Renal cortex interstitium (tissue), 11 donors: ENCODE results near the gene PRMT1. TPM values are rescaled to one million over a fixed set of nuclear protein-coding genes. Genes with fewer than 3 reads are reported as not detected.

Experiments
- DNase-seq, 11 donors: peaks; one replicate each; pipeline ENCODE4 v3.0.0-alpha.2; 2013; ENCODE audit warnings: low read depth in 9 of 11, low spot score in 4 of 11; ENCODE audit errors: extremely low read depth in 1 of 11
- polyA plus RNA-seq, 3 donors: library from polyadenylated mRNA; unstranded; fragments of 120-200 nt; gene quantifications; one replicate each; pipeline ENCODE4 v1.2.1, GENCODE V29; 2013; ENCODE audit not compliant: insufficient read length in 3 of 3

Gene PRMT1
- polyA plus RNA-seq, 3 donors = 198 to 261 (median 228) TPM

DNA sequence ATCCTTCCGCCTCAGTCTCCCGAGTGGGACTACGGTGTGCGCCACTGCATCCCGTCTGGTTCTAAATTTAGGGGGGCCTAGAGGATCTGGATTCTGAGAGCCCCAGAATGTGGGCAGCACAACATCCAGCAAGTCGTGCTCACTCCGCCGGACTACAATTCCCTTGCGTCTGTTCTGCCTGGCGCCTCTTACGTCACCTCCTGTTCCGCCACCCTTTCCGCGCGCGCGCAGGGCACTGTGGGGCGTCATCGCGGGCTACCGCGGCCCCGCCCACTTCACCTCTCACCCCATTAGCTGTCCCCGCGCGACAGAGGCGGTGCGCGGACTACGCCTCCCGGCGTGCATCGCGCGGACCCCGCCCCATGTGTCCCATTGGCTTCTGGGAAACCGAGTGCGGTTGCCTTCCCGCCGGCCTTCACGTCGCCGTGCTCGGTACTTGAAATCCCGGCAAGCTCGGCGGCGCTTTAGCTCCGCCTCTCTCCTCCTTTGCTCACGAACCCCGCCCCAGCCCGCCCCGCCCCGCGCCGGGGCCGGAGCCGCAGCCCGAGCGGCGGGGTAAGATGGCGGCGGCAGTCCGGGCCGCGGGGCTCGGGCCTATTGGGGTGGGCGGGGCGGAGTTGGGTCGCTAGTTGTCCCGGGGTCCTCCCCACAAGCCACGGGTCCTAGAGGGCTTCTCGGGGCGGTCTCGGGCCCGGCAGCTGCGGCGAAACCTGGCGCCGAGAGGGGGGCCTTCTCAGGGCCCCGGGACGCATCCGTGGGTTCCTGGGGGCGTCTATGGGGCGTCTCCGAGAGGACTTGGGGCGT is 35.2 kb upstream of the PRMT1 start, which contains the start of gene SCAF1:
TSS of gene SCAF1 (plus strand) at position 522 of the 804 bp plus-strand sequence. CDS start 2,818 bp downstream, outside the sequence.
- peak; percentile 93 to 99 (median 98) for DNase-seq

DNA sequence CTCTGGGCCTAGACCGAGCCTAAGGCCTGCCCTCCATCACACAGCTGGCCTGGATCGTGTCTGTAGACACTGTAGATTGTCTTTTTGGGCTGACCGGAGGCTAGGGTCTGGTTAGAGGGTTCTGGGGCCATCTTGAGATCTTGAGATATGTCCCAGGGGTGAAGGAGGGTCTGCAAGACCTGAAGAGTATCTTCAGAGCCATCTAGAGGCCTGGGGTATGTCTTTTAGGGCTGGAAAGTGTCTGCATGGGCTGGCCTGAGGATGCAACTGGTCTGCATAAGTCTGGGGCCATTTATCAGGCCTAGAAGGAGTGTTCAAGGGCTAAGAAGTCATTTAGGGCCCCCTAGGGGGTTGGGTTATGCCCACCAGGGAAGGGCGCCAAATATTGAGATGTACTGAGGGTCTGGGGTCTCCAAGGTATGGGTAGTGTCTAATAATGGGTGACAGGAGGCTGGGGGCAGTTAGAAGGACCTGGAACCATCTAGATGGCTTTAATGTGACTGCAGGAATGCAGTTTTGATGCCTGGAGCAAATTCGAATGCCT is 34.5 kb upstream of the PRMT1 start:
- DNase-seq = no peak

DNA sequence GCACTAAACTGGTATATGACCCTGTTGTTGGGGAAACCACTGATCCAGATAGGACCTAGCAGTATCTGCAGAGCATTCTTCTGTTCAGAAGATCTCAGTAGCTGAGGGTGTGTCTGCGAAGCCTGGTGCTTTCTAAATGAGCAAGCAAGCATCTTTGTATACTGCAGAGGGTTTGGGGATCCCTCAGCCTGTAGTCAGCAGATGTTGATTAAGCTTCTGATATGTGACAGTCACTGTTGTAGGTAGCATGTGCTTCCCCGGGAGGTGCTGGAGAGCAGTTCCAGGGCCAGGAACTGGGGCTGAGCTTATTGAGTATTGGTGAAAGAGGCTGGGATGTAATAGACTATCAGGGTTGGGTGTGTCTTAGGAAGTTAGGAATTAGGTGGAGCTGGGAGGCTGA is 33.6 kb upstream of the PRMT1 start:
- DNase-seq = no peak

DNA sequence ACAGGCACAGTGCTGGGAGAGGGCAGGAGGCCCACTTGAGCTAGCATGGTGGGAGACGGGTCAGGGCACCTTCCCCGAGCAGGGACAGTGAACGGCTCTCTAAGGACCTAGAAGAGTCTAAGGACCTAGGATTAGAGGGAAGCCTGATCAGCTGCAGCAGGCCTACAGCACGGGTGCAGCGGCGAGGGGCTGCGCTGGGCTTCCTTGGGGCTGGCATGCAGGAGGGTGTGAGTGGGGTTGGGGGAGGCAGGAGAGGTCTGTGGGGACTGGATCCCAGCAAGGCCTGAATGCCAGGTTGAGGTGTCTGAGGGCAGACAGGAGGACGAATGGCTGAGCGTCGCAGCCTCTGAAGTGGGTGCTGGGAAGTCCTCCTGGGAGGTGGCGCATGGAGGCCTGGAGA is 31.5 kb upstream of the PRMT1 start:
- DNase-seq = no peak

DNA sequence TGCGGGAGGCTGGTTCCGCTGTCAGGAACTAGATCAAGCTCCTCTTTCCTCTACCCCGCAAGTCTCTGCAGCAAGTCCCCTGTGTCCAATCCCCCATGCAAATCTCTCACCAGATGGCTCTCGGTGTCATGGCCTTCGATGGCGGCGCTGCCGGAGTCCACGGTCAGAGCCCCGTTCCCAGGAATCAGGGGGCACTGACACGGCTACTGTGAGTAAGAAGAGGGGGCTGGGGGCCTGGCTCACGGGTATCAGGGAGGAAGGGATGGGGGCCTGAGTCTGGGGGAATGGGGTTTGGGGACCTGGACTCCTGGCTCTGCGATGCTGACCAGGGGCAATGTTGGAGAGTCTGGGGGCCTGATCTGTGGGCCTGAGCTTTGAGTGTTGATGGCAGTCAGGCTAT is 31.1 kb upstream of the PRMT1 start:
- DNase-seq = no peak

DNA sequence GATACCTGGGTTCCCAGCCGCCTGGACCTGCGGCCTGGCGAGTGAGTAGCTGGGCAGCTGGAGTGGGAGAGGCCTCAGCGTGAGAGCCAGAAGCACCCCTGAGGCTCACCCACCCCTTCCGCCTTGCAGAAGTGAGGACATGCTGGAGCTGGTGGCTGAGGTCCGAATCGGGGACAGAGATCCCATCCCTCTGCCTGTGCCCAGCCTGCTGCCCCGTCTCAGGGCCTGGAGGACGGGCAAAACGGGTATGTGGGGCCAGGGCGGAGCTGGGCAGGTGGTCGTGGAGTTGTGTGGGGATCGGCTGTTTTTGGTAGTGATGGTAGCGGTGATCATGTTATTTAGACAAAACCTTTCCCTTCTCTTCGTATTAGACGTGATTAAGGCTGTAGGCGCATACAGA is 30.5 kb upstream of the PRMT1 start:
- DNase-seq = no peak

DNA sequence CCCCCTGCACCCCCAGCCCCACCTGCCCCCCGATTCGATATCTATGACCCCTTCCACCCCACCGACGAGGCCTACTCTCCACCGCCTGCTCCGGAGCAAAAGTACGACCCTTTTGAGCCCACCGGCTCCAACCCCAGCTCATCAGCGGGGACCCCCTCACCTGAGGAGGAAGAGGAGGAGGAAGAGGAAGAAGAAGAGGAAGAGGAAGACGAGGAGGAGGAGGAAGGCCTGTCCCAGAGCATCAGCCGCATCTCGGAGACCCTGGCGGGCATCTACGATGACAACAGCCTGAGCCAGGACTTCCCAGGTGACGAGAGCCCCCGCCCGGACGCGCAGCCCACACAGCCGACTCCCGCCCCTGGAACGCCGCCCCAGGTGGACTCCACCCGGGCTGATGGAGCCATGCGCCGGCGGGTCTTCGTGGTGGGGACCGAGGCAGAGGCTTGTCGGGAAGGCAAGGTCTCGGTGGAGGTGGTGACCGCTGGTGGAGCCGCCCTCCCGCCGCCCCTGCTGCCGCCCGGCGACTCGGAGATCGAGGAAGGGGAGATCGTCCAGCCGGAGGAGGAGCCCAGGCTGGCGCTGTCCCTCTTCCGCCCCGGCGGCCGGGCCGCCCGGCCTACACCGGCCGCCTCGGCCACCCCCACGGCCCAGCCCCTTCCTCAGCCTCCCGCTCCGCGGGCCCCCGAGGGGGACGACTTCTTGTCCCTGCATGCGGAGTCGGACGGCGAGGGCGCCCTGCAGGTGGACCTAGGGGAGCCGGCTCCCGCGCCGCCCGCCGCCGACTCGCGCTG is 25.8 kb upstream of the PRMT1 start:
- no peak for DNase-seq

DNA sequence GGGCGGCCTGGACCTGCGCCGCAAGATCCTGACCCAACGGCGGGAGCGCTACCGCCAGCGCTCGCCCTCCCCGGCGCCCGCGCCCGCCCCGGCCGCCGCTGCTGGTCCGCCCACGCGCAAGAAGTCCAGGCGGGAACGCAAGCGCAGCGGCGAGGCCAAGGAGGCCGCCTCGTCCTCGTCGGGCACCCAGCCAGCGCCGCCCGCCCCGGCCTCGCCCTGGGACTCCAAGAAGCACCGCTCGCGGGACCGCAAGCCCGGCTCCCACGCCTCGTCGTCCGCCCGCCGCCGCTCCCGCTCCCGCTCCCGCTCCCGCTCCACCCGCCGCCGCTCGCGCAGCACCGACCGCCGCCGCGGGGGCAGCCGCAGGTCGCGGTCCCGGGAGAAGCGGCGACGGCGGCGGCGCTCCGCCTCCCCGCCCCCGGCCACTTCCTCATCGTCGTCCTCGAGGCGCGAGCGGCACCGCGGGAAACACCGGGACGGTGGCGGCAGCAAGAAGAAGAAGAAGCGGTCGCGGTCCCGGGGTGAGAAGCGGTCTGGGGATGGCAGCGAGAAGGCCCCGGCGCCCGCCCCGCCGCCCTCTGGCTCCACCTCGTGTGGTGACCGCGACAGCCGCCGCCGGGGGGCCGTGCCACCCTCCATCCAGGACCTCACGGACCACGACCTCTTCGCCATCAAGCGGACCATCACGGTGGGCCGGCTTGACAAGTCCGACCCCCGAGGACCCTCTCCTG is 25.1 kb upstream of the PRMT1 start:
- no peak for DNase-seq

DNA sequence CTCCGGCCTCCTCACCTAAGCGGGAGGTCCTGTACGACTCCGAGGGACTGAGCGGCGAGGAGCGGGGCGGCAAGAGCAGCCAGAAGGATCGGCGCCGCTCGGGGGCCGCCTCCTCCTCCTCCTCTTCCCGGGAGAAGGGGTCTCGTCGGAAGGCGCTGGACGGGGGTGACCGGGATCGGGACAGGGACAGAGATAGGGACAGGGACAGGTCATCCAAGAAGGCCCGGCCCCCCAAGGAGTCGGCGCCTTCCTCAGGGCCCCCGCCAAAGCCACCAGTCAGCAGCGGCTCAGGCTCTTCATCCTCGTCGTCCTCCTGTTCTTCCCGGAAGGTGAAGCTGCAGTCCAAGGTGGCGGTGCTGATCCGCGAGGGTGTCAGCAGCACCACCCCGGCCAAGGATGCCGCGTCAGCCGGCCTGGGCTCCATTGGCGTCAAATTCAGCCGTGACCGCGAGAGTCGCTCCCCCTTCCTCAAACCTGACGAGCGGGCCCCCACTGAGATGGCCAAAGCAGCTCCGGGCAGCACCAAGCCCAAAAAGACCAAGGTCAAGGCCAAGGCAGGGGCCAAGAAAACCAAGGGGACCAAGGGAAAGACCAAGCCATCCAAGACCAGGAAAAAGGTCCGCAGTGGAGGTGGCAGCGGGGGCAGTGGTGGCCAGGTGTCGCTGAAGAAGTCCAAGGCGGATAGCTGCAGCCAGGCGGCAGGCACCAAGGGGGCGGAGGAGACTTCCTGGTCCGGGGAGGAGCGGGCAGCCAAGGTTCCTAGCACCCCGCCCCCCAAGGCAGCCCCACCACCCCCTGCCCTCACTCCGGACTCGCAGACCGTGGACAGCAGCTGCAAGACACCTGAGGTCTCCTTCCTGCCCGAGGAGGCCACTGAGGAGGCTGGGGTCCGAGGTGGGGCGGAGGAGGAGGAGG is 24.3 kb upstream of the PRMT1 start:
- DNase-seq = no peak

DNA sequence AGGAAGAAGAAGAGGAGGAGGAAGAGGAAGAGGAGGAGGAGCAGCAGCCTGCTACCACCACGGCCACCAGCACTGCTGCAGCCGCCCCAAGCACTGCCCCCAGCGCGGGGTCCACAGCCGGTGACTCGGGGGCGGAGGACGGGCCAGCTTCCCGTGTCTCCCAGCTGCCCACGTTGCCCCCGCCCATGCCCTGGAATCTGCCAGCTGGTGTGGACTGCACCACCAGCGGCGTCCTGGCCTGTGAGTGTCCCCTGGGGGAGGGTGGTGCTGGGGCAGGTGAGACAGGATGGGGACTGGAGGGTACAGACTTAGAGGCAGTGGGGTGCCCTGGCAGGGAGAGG is 23.6 kb upstream of the PRMT1 start:
- DNase-seq = no peak

DNA sequence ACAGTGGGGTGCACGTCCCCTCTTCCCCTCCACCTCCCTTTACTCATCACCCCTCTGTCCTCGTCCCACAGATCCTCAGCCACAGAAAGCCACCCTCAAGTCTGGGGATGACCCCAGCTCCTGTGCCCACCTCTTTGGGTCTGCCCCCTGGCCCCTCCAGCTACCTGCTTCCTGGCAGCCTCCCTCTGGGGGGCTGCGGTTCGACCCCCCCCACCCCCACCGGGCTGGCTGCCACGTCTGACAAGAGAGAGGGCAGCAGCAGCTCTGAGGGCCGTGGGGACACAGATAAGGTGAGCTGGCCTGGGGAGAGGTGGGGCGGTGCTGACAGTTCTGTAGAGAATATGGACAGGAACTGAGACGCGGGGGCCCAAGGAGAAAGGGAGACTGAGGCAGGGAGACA is 22.5 kb upstream of the PRMT1 start:
- DNase-seq = no peak

DNA sequence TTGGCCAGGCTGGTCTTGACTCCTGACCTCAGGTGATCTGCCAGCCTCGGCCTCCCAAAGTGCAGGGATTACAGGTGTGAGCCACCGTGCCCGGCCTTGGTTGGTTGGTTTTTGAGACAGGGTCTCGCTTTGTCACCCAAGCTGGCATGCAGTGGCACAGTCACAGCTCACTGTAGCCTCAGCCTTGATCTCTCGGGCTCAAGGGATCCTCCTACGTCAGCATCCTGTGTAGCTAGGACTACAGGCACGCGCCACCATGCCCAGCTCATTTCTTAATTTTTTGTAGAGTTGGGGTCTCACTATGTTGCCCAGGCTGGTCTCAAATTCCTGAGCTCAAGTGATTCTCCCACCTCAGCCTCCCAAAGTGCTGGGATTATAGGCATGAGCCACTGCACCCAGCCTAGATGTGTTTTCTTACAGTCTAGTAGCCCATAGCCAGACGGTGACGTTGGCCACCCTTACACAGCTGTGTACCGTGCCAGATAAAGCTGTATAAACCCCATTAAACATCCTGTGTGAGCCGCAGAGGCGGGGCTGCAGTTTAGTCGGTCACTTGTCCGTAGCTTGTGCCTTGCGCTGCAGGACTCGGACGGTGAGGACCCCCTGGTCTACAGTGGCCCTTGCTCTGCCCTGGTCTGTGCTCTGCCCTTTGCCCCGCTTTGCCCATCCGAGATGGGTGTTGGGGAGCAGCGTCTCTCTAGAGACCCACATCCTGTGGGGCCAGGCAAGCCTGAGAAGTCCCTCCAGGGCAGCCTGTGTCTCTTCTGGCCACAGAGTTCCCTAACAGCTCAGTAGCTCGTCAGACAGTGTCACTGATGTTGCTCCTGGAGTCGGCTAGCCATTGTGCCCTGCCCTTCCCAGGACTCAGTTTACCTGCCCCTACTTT is 21.3 kb upstream of the PRMT1 start:
- DNase-seq = no peak

DNA sequence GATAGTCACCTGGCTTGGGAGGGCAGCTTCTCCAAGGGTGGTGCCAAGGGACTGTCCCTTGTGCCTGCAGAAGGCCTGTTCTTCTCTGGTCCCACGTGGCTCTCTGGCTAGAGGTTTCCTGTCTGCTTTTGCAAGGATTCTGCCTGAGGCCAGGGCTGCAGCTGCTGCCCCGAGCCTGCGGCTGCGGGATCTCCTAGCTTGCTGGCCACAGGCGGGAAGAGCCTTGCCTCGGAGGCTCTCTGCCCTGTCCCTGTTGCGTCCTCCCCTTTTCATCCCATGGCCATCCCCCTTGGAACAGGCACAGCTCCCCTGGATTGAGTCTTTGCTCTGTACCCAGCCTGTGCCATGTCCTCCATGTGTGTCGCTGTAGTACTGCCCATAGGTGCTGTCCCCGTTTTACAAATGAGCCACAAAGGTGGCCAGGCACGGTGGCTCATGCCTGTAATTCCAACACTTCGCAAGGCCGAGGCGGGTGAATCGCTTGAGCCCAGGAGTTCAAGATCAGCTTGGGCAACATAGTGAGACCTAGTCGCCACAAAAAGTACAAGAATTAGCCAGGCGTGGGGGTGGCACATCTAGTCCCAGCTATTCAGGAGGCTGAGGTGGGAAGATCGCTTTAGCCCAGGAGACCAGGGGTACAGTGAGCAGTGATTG is 20.5 kb upstream of the PRMT1 start:
- no peak for DNase-seq

DNA sequence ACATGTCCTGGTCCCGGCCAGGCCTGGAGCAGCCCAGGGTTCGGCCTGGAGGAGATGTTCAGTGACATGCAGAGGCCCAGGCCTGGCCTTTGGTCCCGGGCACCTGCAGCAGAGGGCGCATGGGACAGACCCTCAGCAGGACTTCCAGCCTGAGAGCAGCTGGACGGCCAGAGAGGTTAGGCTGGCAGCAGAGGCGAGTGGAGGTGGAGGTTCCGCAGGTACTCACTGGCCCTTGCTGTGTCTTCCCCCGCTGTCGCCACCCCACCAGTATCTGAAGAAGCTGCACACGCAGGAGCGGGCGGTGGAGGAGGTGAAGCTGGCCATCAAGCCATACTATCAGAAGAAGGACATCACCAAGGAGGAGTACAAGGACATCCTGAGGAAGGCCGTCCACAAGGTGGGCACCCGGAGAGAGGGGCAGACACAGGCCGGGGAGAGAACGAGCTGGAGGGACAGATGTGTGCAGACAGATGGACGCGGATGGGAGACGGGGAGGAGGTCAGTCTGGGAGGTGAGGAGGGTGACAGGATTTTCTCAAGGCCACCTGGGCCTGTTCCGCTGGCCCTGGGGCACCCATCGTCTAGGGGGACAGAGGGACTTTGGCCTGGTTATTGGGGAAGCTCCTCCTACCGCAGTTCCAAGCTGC is 19.5 kb upstream of the PRMT1 start:
- DNase-seq = no peak

DNA sequence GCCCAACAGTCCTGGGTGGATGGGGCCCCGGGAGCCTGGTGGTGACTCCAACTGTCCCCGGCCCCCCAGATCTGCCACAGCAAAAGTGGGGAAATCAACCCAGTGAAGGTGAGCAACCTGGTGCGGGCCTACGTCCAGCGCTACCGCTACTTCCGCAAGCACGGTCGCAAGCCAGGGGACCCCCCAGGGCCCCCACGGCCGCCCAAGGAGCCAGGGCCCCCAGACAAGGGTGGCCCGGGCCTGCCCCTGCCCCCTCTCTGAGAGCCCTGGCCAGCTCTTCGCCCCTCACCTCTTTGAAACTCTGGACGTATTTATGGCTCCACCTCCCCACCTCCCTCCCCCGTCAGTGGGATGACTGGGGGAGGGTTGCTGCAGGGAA is 18.9 kb upstream of the PRMT1 start:
- no peak for DNase-seq

DNA sequence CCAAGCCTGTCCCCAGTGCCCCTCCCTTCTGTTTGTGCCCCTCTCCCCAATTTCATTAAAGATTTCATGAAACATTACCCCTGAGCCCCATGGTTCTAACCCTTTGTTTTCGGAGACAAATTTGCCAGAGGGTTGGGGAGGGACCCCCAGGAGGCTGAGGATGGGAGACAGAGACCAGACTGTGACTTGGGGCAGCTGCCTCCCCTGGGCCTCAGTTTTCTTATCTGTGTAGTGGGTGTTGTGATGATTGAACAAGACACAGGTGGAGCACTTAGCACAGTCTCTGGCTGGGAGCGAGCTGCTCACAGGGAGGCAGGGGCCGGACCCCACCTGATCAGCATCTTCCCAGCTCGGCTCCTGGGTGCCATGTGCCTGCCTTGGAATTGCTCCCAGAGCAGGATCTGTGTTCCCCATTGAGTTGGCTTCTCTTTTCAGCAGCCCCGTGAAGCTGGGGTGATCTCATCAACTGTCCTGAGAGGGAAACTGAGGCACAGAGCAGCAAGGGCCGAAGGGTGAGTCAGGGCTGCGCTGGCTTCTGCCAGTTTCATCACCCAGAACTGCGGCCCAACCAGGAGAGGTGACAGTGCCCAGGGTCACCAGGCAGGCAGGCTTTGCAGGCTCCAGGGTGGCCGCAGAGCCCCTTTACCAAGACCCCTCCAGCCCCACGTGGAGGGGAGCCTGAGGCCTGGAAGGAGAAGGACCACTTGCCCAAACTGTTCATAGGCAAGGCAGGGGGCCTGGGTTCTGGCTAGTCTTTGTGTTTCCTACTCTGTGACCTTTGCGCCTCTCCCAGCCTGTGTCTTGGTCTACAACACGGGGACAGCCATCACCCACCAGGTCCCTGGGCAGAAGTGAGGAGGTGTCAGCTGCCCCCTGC is 18.3 kb upstream of the PRMT1 start:
- no peak for DNase-seq
